ENCODE results near the gene PRKCE.

PRKCE gene

GRCh38 chr2:46042207-46042637 lies 390.7 kb downstream of the PRKCE start:
- no peak for TF ChIP-seq CTCF (IDR thresholded peaks at IDR 0.05; ENCODE audit: control insufficient read depth, insufficient read depth, low read depth, low read length, missing control alignments)
- no peak for DNase-seq (ENCODE audit: low read depth)
- no peak overlapping the region for H3K4me3 ChIP-seq (ENCODE audit: control insufficient read depth, low read depth, low read length)

- no peak overlapping the region for H3K4me3 ChIP-seq (ENCODE audit: control insufficient read depth, low read depth, low read length)
- no peak for TF ChIP-seq CTCF (IDR thresholded peaks at IDR 0.05; ENCODE audit: control insufficient read depth, insufficient read depth, low read depth, low read length, missing control alignments)
- no peak for DNase-seq (ENCODE audit: low read depth)
These were observed 391.2 kb downstream of the PRKCE start for GRCh38 chr2:46042711-46043110.

GRCh38 chr2:46045888-46046287 lies 394.4 kb downstream of the PRKCE start:
- no peak for DNase-seq (ENCODE audit: low read depth)
- no peak overlapping the region for H3K4me3 ChIP-seq (ENCODE audit: control insufficient read depth, low read depth, low read length)
- no peak for TF ChIP-seq CTCF (IDR thresholded peaks at IDR 0.05; ENCODE audit: control insufficient read depth, insufficient read depth, low read depth, low read length, missing control alignments)

- DNase-seq (ENCODE audit: low read depth) = no peak
- no peak for TF ChIP-seq CTCF (IDR thresholded peaks at IDR 0.05; ENCODE audit: control insufficient read depth, insufficient read depth, low read depth, low read length, missing control alignments)
- H3K4me3 ChIP-seq (ENCODE audit: control insufficient read depth, low read depth, low read length) = no peak overlapping the region
These were observed 395.8 kb downstream of the PRKCE start for GRCh38 chr2:46047290-46047689.

GRCh38 chr2:46048693-46049092 lies 397.2 kb downstream of the PRKCE start:
- no peak for TF ChIP-seq CTCF (IDR thresholded peaks at IDR 0.05; ENCODE audit: control insufficient read depth, insufficient read depth, low read depth, low read length, missing control alignments)
- DNase-seq (ENCODE audit: low read depth) = no peak
- H3K4me3 ChIP-seq (ENCODE audit: control insufficient read depth, low read depth, low read length) = no peak overlapping the region

- DNase-seq (ENCODE audit: low read depth) = no peak
- no peak for TF ChIP-seq CTCF (IDR thresholded peaks at IDR 0.05; ENCODE audit: control insufficient read depth, insufficient read depth, low read depth, low read length, missing control alignments)
- no peak overlapping the region for H3K4me3 ChIP-seq (ENCODE audit: control insufficient read depth, low read depth, low read length)
These were observed 398.6 kb downstream of the PRKCE start for GRCh38 chr2:46050027-46050426.

- peak; percentile 3 for TF ChIP-seq CTCF (IDR thresholded peaks at IDR 0.05; ENCODE audit: control insufficient read depth, insufficient read depth, low read depth, low read length, missing control alignments)
- DNase-seq (ENCODE audit: low read depth) = no peak
These were observed 399.0 kb downstream of the PRKCE start for GRCh38 chr2:46050489-46050888.

More at GRCh38 chr2:46050489-46050888, 399.0 kb downstream of the PRKCE start:
- no peak overlapping the region for H3K4me3 ChIP-seq (ENCODE audit: control insufficient read depth, low read depth, low read length)
